Tongue (tissue), 2 donors: Measurements from ENCODE around the gene CFAP20DC. TPM values are rescaled to one million over a fixed set of nuclear protein-coding genes. Genes with fewer than 3 reads are reported as not detected.
"Not testable (repeated sequence)": the region's sequence is repeated elsewhere in the genome, so short reads cannot be mapped to it uniquely, and the experiment has no call there.

Experiments
- DNase-seq: peaks from one replicate; pipeline ENCODE4 v3.0.0-alpha.2; 2015
- total RNA-seq: library from RNA; depleted of rRNA; stranded (reverse); fragments of >200 nt; gene quantifications from one replicate; pipeline ENCODE4 v1.2.3, GENCODE V29; 2014

Gene CFAP20DC
- total RNA-seq, 1 donor from 2014 or later: 4.2 TPM

- DNase-seq: no peak
Observed at GRCh38 chr3:59017617-59017984, 32.2 kb downstream of the CFAP20DC start.

- no peak for DNase-seq
Observed at GRCh38 chr3:59016930-59017616, 32.8 kb downstream of the CFAP20DC start.

- DNase-seq: no peak
Observed at GRCh38 chr3:59013611-59014010, 36.2 kb downstream of the CFAP20DC start.

- DNase-seq: peak; percentile 70
Observed at GRCh38 chr3:59006634-59007517, 42.9 kb downstream of the CFAP20DC start.

- DNase-seq: no peak
Observed at GRCh38 chr3:59001675-59002074, 48.1 kb downstream of the CFAP20DC start.

GRCh38 chr3:58999774-59000160 is 50.1 kb downstream of the CFAP20DC start:
- no peak for DNase-seq

GRCh38 chr3:58999134-58999773 is 50.6 kb downstream of the CFAP20DC start:
- no peak for DNase-seq

- no peak for DNase-seq
Observed at GRCh38 chr3:58998476-58999117, 51.2 kb downstream of the CFAP20DC start.

GRCh38 chr3:58996730-58997129 is 53.1 kb downstream of the CFAP20DC start:
- DNase-seq: no peak

- peak; percentile 84 for DNase-seq
Observed at GRCh38 chr3:58994746-58995330, 55.0 kb downstream of the CFAP20DC start.

- DNase-seq: no peak
Observed at GRCh38 chr3:58993547-58993946, 56.3 kb downstream of the CFAP20DC start.

GRCh38 chr3:58991623-58992022 is 58.2 kb downstream of the CFAP20DC start:
- DNase-seq: no peak

- no peak for DNase-seq
Observed at GRCh38 chr3:58991026-58991425, 58.8 kb downstream of the CFAP20DC start.

GRCh38 chr3:58989955-58990354 is 59.9 kb downstream of the CFAP20DC start:
- no peak for DNase-seq

GRCh38 chr3:58989163-58989562 is 60.7 kb downstream of the CFAP20DC start:
- DNase-seq: no peak

GRCh38 chr3:58988041-58988440 is 61.8 kb downstream of the CFAP20DC start:
- no peak for DNase-seq

GRCh38 chr3:58986654-58987053 is 63.2 kb downstream of the CFAP20DC start:
- no peak for DNase-seq

- DNase-seq: no peak
Observed at GRCh38 chr3:58979840-58980239, 70.0 kb downstream of the CFAP20DC start.

- no peak for DNase-seq
Observed at GRCh38 chr3:58973796-58974195, 76.0 kb downstream of the CFAP20DC start.

- DNase-seq: not testable (repeated sequence)
Observed at GRCh38 chr3:58967866-58968265, 82.0 kb downstream of the CFAP20DC start.

GRCh38 chr3:58965865-58966264 is 84.0 kb downstream of the CFAP20DC start:
- DNase-seq: no peak

- DNase-seq: no peak
Observed at GRCh38 chr3:58963928-58964503, 85.8 kb downstream of the CFAP20DC start.
